GM12875 (cell line): ENCODE measurements around the gene S100PBP.
A peak's percentile ranks its signal among the peaks of the same experiment; 100 is the strongest.
"Not testable (repeated sequence)": the region's sequence is repeated elsewhere in the genome, so short reads cannot be mapped to it uniquely, and the experiment has no call there.

Experiments
- H3K4me3 ChIP-seq: one replicate; pipeline ENCODE4 v1.5.1; 2011; ENCODE audit warnings: low read depth, low read length, control low read depth
- TF ChIP-seq, protein P1 (sequence below): IDR thresholded peaks from 2 replicates; pipeline ENCODE4 v1.5.1; 2011; ENCODE audit warnings: low read depth, mild to moderate bottlenecking, control low read depth, inconsistent platforms, low read length, moderate library complexity, borderline replicate concordance; ENCODE audit not compliant: insufficient read depth

S100PBP gene

GRCh38 chr1:32779242-32779641 lies 38.2 kb upstream of the S100PBP start:
- H3K4me3 ChIP-seq: no peak overlapping the region
- TF ChIP-seq, protein P1, sequence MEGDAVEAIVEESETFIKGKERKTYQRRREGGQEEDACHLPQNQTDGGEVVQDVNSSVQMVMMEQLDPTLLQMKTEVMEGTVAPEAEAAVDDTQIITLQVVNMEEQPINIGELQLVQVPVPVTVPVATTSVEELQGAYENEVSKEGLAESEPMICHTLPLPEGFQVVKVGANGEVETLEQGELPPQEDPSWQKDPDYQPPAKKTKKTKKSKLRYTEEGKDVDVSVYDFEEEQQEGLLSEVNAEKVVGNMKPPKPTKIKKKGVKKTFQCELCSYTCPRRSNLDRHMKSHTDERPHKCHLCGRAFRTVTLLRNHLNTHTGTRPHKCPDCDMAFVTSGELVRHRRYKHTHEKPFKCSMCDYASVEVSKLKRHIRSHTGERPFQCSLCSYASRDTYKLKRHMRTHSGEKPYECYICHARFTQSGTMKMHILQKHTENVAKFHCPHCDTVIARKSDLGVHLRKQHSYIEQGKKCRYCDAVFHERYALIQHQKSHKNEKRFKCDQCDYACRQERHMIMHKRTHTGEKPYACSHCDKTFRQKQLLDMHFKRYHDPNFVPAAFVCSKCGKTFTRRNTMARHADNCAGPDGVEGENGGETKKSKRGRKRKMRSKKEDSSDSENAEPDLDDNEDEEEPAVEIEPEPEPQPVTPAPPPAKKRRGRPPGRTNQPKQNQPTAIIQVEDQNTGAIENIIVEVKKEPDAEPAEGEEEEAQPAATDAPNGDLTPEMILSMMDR: no peak

GRCh38 chr1:32780005-32780404 lies 37.4 kb upstream of the S100PBP start:
- TF ChIP-seq, protein P1: no peak
- H3K4me3 ChIP-seq: no peak overlapping the region

GRCh38 chr1:32780628-32781234 lies 36.7 kb upstream of the S100PBP start:
- TF ChIP-seq, protein P1: no peak
- no peak overlapping the region for H3K4me3 ChIP-seq

- no peak overlapping the region for H3K4me3 ChIP-seq
- TF ChIP-seq, protein P1: no peak
Measured at GRCh38 chr1:32782086-32782485, 35.4 kb upstream of the S100PBP start.

DNA sequence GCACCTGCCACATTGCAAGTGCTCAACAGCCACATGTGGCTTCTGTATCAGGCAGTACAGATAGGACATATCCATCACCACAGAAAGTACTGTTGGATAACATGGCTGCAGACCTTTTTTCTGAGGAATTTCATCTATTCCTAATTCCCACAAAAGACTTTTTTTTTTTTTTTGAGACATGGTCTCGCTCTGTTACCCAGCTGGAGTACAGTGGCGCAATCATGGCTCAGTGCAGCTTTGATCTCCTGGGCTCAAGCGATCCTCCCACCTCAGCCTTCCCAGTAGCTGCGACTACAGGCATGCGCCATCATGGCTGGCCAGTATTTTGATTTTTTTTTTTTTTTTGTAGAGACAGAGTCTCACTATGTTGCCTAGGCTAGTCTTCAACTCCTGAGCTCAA lies 33.6 kb upstream of the S100PBP start:
- no peak overlapping the region for H3K4me3 ChIP-seq
- TF ChIP-seq, protein P1: no peak

DNA sequence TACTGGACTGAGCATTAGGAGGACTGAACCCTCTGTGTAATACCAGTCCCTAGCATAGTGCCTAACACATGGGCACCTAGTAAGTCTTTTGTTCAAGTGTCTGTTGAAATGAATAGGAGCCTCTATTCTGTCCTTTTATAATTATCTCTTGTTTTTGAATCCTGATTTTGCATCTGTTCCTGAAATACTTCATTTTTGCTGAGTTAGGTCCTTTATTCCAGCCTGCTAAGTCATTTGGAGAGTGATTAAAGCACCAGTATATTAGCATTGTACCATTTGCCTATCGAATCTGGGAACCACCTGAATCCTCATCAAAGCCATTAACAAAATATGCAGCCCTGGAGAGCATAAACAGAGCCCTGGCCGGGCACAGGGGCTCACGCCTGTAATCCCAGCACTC lies 32.6 kb upstream of the S100PBP start:
- TF ChIP-seq, protein P1: no peak
- no peak overlapping the region for H3K4me3 ChIP-seq

GRCh38 chr1:32786856-32787255 lies 30.6 kb upstream of the S100PBP start:
- no peak overlapping the region for H3K4me3 ChIP-seq
- TF ChIP-seq, protein P1: peak; percentile 15; the same call in 1 of the 2 replicates

DNA sequence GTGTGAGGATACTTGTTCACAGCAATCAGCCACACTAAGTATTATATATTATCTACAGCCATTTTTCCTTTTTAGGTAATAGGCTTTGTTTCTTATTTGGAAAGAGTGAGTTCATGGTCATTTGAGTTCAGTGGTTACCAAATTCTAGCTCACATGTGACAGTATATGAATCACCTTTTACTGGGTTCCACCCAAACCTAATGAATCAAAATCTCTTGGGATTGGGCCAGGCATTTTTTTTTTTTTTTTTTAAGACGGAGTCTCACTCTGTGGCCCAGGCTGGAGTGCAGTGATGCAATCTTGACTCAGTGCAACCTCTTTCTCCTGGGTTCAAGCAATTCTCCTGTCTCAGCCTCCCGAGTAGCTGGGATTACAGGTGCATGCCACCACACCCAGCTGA lies 28.1 kb upstream of the S100PBP start:
- not testable (repeated sequence) for H3K4me3 ChIP-seq
